Fibroblast of villous mesenchyme (primary cell): ENCODE measurements around the gene ERFE. TPM values are rescaled to one million over a fixed set of nuclear protein-coding genes. Genes with fewer than 3 reads are reported as not detected.

Source experiments
- DNase-seq: peaks from one replicate; pipeline ENCODE4 v3.0.0-alpha.2; 2010; ENCODE audit warnings: low read depth
- H3K4me3 ChIP-seq: 2 replicates; pipeline ENCODE4 v1.5.1; 2011; ENCODE audit warnings: low read depth, mild to moderate bottlenecking, low read length
- total RNA-seq: library from RNA; depleted of rRNA; stranded (reverse); fragments of >200 nt; gene quantifications from 2 replicates; pipeline ENCODE4 v1.2.3, GENCODE V29; 2012
- TF ChIP-seq, protein P1 (sequence below): IDR thresholded peaks from 2 replicates; pipeline ENCODE4 v1.5.1; 2012; ENCODE audit warnings: low read depth, mild to moderate bottlenecking, low read length; ENCODE audit not compliant: insufficient read depth

The ERFE gene
- total RNA-seq, 1 donor, result 0.86 TPM

DNA sequence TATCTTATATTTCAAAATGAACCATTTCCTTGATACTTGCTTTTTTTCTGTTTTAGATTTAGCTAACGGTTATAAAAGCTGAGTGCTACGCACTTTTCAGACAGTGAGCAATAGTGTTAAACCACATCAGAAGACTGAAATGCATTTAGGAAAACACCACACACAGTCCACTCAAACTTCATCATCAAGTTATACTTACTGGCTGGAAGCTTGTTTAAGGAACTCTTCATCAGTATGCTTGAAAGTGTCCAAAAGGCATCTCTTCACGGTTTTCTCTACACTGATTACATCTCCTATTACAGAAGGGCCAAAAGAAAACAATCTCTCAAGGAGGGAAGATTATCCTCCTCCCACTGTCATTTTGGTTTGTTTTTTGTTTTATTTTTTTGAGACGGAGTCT lies 25.1 kb downstream of the ERFE start:
- DNase-seq, result peak; percentile 14
- TF ChIP-seq, protein P1, sequence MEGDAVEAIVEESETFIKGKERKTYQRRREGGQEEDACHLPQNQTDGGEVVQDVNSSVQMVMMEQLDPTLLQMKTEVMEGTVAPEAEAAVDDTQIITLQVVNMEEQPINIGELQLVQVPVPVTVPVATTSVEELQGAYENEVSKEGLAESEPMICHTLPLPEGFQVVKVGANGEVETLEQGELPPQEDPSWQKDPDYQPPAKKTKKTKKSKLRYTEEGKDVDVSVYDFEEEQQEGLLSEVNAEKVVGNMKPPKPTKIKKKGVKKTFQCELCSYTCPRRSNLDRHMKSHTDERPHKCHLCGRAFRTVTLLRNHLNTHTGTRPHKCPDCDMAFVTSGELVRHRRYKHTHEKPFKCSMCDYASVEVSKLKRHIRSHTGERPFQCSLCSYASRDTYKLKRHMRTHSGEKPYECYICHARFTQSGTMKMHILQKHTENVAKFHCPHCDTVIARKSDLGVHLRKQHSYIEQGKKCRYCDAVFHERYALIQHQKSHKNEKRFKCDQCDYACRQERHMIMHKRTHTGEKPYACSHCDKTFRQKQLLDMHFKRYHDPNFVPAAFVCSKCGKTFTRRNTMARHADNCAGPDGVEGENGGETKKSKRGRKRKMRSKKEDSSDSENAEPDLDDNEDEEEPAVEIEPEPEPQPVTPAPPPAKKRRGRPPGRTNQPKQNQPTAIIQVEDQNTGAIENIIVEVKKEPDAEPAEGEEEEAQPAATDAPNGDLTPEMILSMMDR, result no peak
- no peak overlapping the region for H3K4me3 ChIP-seq

- no peak overlapping the region for H3K4me3 ChIP-seq
- TF ChIP-seq, protein P1, result no peak
- DNase-seq, result no peak
These were observed 29.1 kb downstream of the ERFE start for GRCh38 chr2:238187618-238188548.

DNA sequence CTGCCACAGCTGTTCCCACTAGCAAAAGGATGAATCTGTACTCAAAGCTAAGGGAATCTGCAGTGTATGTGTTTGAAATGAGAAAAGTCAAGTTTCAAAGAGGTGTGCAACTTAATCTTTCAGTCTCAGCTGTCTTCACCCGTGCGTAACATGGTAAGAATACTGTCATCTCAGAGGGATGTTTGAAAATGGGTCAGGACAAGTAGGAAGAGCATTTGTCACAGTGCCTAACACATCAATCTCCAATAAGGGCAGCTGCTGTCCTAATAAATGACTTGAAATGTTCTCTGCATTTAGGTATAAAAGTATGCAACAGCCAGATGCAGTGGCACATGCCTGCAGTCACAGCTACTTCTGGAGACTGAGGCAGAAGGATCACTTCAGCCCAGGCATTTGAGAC lies 31.7 kb downstream of the ERFE start:
- no peak overlapping the region for H3K4me3 ChIP-seq
- TF ChIP-seq, protein P1, result no peak
- no peak for DNase-seq

GRCh38 chr2:238202326-238203093 lies 43.7 kb downstream of the ERFE start:
- peak; percentile 48 for DNase-seq
- TF ChIP-seq, protein P1, result no peak
- peak overlapping the region; percentile 62 for H3K4me3 ChIP-seq

DNA sequence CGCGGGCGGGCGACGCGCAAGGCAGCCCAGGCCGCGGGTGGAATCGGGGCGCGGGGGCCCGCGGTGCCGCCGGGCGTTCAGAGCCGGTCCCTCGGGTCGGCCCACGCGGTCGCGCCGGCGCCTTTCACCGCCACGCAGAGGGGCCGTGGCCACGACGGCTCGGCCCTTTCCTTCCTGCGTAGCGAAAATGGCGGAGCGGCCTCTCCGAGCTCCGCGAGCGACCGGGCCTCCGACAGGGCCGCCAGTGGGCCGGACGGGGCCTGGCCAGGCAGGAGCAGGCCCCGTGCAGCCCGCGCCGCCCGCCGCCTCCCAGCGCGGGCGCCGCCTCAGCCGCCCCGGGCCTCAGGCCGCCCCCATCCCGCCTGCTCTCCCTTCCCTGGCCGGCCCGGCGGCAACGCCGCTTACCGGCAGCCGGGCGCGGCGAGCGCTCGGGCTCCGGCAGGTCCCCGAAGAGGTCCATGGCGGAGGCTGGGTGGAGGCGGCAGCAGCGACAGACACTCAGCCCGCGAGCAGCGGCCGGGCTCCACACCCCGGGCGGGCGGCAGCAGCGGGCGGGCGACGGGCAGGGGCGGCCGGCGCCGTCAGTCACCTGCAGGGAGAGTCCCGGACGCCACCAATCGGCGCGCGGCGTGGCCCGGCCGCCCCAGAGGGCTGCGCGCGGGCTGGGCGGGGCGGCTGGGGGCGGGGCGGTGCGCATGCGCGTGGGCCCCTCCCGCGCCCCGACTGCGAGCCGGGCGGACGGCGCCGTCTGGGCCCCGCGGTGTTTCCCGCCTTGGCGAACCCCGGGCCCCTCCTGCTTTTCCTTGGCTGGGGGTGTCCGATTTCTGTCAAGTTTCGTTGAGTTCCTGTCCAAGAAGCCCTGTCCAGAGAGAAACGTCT lies 44.6 kb downstream of the ERFE start, which contains the start of gene ILKAP:
ILKAP (minus strand) TSS at position 602 of the 879 bp plus-strand sequence; CDS start at position 460, 142 bp downstream.
- TF ChIP-seq, protein P1, result no peak
- peak within 1 kb of the TSS; percentile 62 for H3K4me3 ChIP-seq
- DNase-seq, result peak; percentile 80
